ENCODE results near the gene ITPRIPL2.

ITPRIPL2 gene

GRCh38 chr16:19105131-19105530 lies 8.6 kb upstream of the ITPRIPL2 start:
- DNase-seq (ENCODE audit: low read depth): no peak
- no peak for TF ChIP-seq CTCF (conservative IDR thresholded peaks at IDR 0.05; ENCODE audit: control insufficient read depth, insufficient read depth, low read depth, low read length)
- no peak overlapping the region for H3K4me3 ChIP-seq (ENCODE audit: control insufficient read depth, low read depth, low read length)

GRCh38 chr16:19105891-19106624 lies 7.7 kb upstream of the ITPRIPL2 start:
- no peak for TF ChIP-seq CTCF (conservative IDR thresholded peaks at IDR 0.05; ENCODE audit: control insufficient read depth, insufficient read depth, low read depth, low read length)
- H3K4me3 ChIP-seq (ENCODE audit: control insufficient read depth, low read depth, low read length): no peak overlapping the region
- no peak for DNase-seq (ENCODE audit: low read depth)

GRCh38 chr16:19106625-19107020 lies 7.1 kb upstream of the ITPRIPL2 start:
- no peak for DNase-seq (ENCODE audit: low read depth)
- TF ChIP-seq CTCF (conservative IDR thresholded peaks at IDR 0.05; ENCODE audit: control insufficient read depth, insufficient read depth, low read depth, low read length): no peak
- H3K4me3 ChIP-seq (ENCODE audit: control insufficient read depth, low read depth, low read length): no peak overlapping the region

GRCh38 chr16:19108409-19109287 lies 5.1 kb upstream of the ITPRIPL2 start:
- DNase-seq (ENCODE audit: low read depth): no peak
- TF ChIP-seq CTCF (conservative IDR thresholded peaks at IDR 0.05; ENCODE audit: control insufficient read depth, insufficient read depth, low read depth, low read length): no peak

GRCh38 chr16:19109288-19109664 lies 4.5 kb upstream of the ITPRIPL2 start:
- no peak for DNase-seq (ENCODE audit: low read depth)
- no peak for TF ChIP-seq CTCF (conservative IDR thresholded peaks at IDR 0.05; ENCODE audit: control insufficient read depth, insufficient read depth, low read depth, low read length)
- H3K4me3 ChIP-seq (ENCODE audit: control insufficient read depth, low read depth, low read length): no peak overlapping the region

More at GRCh38 chr16:19108409-19109287, 5.1 kb upstream of the ITPRIPL2 start:
- no peak overlapping the region for H3K4me3 ChIP-seq (ENCODE audit: control insufficient read depth, low read depth, low read length)

GRCh38 chr16:19110537-19111360 lies 3.0 kb upstream of the ITPRIPL2 start:
- no peak overlapping the region for H3K4me3 ChIP-seq (ENCODE audit: control insufficient read depth, low read depth, low read length)
- TF ChIP-seq CTCF (conservative IDR thresholded peaks at IDR 0.05; ENCODE audit: control insufficient read depth, insufficient read depth, low read depth, low read length): no peak
- DNase-seq (ENCODE audit: low read depth): no peak

Data from fibroblast of mammary gland (primary cell).